GM12878 (cell line): ENCODE data around the gene VEPH1. TPM values are rescaled to one million over a fixed set of nuclear protein-coding genes. Genes with fewer than 3 reads are reported as not detected.
"Not testable (repeated sequence)": the region's sequence is repeated elsewhere in the genome, so short reads cannot be mapped to it uniquely, and the experiment has no call there.

Experiments
- ATAC-seq: fragments of 200-7000 bp; cut with Tn5 transposase; 3 replicates; pipeline ENCODE4 v1.9.1; 2020; ENCODE audit warnings: mild to moderate bottlenecking, moderate library complexity
- BruUV-seq: library from RNA; stranded (reverse); fragments of 400-500 nt; replicated peaks from 2 replicates; lab custom pipeline; 2021; lab: Mats Ljungman, UMichigan
- CTCF ChIA-PET: fragments of 300-600 bp; sonication (Branson Sonifier 250); formaldehyde crosslinking; extraction: SDS; loops from one replicate; lab custom pipeline; 2021; ENCODE audit warnings: inconsistent platforms; lab: Yijun Ruan, JAX
- POLR2A ChIA-PET: fragments of 350-600 bp; formaldehyde crosslinking; extraction: SDS; loops from one replicate; lab custom pipeline; 2021; ENCODE audit warnings: inconsistent platforms; lab: Charles Lee
- RAD21 ChIA-PET: fragments of 300-600 bp; sonication (Branson Sonifier 250); formaldehyde crosslinking; loops from one replicate; lab custom pipeline; 2023; ENCODE audit warnings: antibody characterized with exemption; ENCODE audit not compliant: unreplicated experiment; lab: Charles Lee
- SMC1A ChIA-PET: fragments of 300-600 bp; sonication (Branson Sonifier 250); formaldehyde crosslinking; loops from one replicate; lab custom pipeline; 2023; ENCODE audit not compliant: unreplicated experiment, uncharacterized antibody; lab: Charles Lee
- DNase-seq: peaks from one replicate; pipeline ENCODE4 v3.0.0-alpha.2; 2011; ENCODE audit warnings: low read depth, low spot score
- FAIRE-seq: peaks from 3 replicates; lab custom pipeline; 2011; peaks lifted over from hg19 to GRCh38; lab: Jason Lieb, UNC
- H2AFZ ChIP-seq: 2 replicates; pipeline ENCODE4 v1.6.0; 2011; ENCODE audit warnings: low read depth, low read length, control low read depth; ENCODE audit not compliant: control insufficient read depth
- H3K27ac ChIP-seq: 2 replicates; pipeline ENCODE4 v1.5.1; 2011; ENCODE audit warnings: control low read depth; ENCODE audit not compliant: control insufficient read depth, insufficient read depth
- H3K27me3 ChIP-seq, 2 experiments: replicated peaks in 1 of 2; 2 replicates each; pipeline versions ENCODE4 v1.6.0 to v1.6.1; 2011; ENCODE audit warnings: low read length in 1 of 2; ENCODE audit not compliant: control insufficient read depth in 2 of 2, insufficient read depth in 2 of 2
- H3K36me3 ChIP-seq, 2 experiments: 2 replicates each; pipeline ENCODE4 v1.5.1; 2011; ENCODE audit warnings: low read length in 1 of 2; ENCODE audit not compliant: control insufficient read depth in 2 of 2, insufficient read depth in 2 of 2
- H3K4me1 ChIP-seq: 2 replicates; pipeline ENCODE4 v1.6.1; 2011; ENCODE audit warnings: mild to moderate bottlenecking, low read length, moderate library complexity, mixed read lengths; ENCODE audit not compliant: control insufficient read depth, insufficient read depth
- H3K4me2 ChIP-seq: 2 replicates; pipeline ENCODE4 v1.6.0; 2011; ENCODE audit warnings: control low read depth; ENCODE audit not compliant: control insufficient read depth, insufficient read depth
- H3K4me3 ChIP-seq: fragments of 200-600 bp; sonication (generic); 2 replicates; pipeline ENCODE4 v1.5.1; 2016
- H3K79me2 ChIP-seq: 2 replicates; pipeline ENCODE4 v1.6.0; 2011; ENCODE audit warnings: low read length; ENCODE audit not compliant: control insufficient read depth, insufficient read depth
- H3K9ac ChIP-seq: 2 replicates; pipeline ENCODE4 v1.8.0; 2011; ENCODE audit warnings: low read length, control low read depth, mixed read lengths; ENCODE audit not compliant: control insufficient read depth, insufficient read depth
- H3K9me3 ChIP-seq: replicated peaks from 3 replicates; pipeline ENCODE4 v1.5.1; 2011; ENCODE audit warnings: mild to moderate bottlenecking, low read length; ENCODE audit not compliant: control insufficient read depth, insufficient read depth
- H4K20me1 ChIP-seq: 2 replicates; pipeline ENCODE4 v1.6.0; 2011; ENCODE audit not compliant: control insufficient read depth, insufficient read depth
- CTCF ChIP-seq, 3 experiments: IDR thresholded peaks in 2 of 3; conservative IDR thresholded peaks in 1 of 3; 2 replicates each; pipeline ENCODE4 v1.5.1; 2011; ENCODE audit warnings: low read depth in 3 of 3, low read length in 3 of 3, mild to moderate bottlenecking in 3 of 3, control low read depth in 2 of 3, moderate library complexity in 2 of 3, inconsistent platforms in 1 of 3, mixed read lengths in 1 of 3; ENCODE audit not compliant: control insufficient read depth in 2 of 3, insufficient read depth in 1 of 3; ENCODE audit errors: extremely low read depth in 1 of 3
- FOXK2 ChIP-seq: fragments of 450-650 bp; IDR thresholded peaks from 2 replicates; pipeline ENCODE4 v1.6.1; 2017; ENCODE audit warnings: mild to moderate bottlenecking, moderate library complexity
- RFX5 ChIP-seq: IDR thresholded peaks from 2 replicates; pipeline ENCODE4 v1.6.1; 2011; ENCODE audit warnings: low read depth, low read length, improper control_type of control experiment
- WGBS: methylation state at CpG from one replicate; pipeline ENCODE4 v1.1.6; 2016; ENCODE audit warnings: low lambda C conversion rate; ENCODE audit not compliant: insufficient replicate concordance, insufficient coverage; ENCODE audit errors: missing lambda C conversion rate; 5-methylcytosine and 5-hydroxymethylcytosine counted together
- in situ Hi-C: fragments of 300-500 bp; cut with MboI; formaldehyde crosslinking; loops from 9 replicates; pipeline ENCODE4 v1.14.3; 2018; ENCODE audit warnings: mixed read lengths
- intact Hi-C: fragments of 100-400 bp; cut with micrococcal nuclease; formaldehyde crosslinking; loops from one replicate; pipeline ENCODE4 v1.14.2; 2022; ENCODE audit not compliant: unreplicated experiment
- polyA plus RNA-seq, 11 experiments: library from polyadenylated mRNA; depleted of rRNA in 4 of 11; unstranded in 6 of 11; stranded (reverse) in 5 of 11; fragments of >200 nt; fragmentation: Nextera tagmentation in 4 of 11; fragmentation: Illumina TruSeq in 1 of 11; extraction: Ambion mirVana in 4 of 11; extraction: Trizol in 1 of 11; gene quantifications; 1 replicate in 1 of 11; 2 replicates in 10 of 11; pipeline versions ENCODE4 v1.2.1 to v1.2.3, GENCODE V29; 2011 to 2016; ENCODE audit warnings: inconsistent platforms in 2 of 11, missing spikeins in 2 of 11, low read depth in 1 of 11
- total RNA-seq, 4 experiments: library from RNA; depleted of rRNA in 3 of 4; stranded (reverse); fragments of >200 nt in 3 of 4; fragmentation: Illumina TruSeq in 1 of 4; extraction: Trizol in 1 of 4; gene quantifications; 2 replicates each; pipeline versions ENCODE4 v1.2.1 to v1.2.3, GENCODE V29; 2013 to 2021

VEPH1 gene
- total and polyA plus RNA-seq, 10 of the 15 experiments (the other 5 are each of a cell fraction or from before 2014, with no cell fraction given), result 0.04 to 0.26 (median 0.17) TPM; not detected in 7

- DNase-seq, H3K9ac ChIP-seq, H3K36me3 ChIP-seq, ATAC-seq, H3K79me2 ChIP-seq, H2AFZ ChIP-seq, H4K20me1 ChIP-seq, BruUV-seq, SMC1A ChIA-PET, in situ Hi-C loops, H3K4me3 ChIP-seq, H3K9me3 ChIP-seq, FAIRE-seq, H3K4me1 ChIP-seq, H3K4me2 ChIP-seq, POLR2A ChIA-PET, RAD21 ChIA-PET, CTCF ChIA-PET, H3K27me3 ChIP-seq, H3K27ac ChIP-seq, intact Hi-C loops: not testable (repeated sequence)
- WGBS, result 7% methylated on average over 3 of the region's 3 CpGs
These were observed 154.7 kb downstream of the VEPH1 start for GRCh38 chr3:157348304-157349075.

- no TSS peak for BruUV-seq
- TF ChIP-seq RFX5 (no peak), FOXK2 (no peak), CTCF (IDR thresholded peaks at IDR 0.05 in 2 of 3, conservative IDR thresholded peaks at IDR 0.05 in 1 of 3; ENCODE audit: control insufficient read depth in 2 of 3, extremely low read depth in 1 of 3, insufficient read depth in 1 of 3, low read depth in 3 of 3, low read length in 3 of 3) (peak in 2 of 3 experiments; percentile 21; a peak in 2 of 6 replicates)
- CTCF ChIA-PET, result no interaction called here
- H3K9me3 ChIP-seq, result no peaks in the 10 kb centered on the region
- H3K36me3 ChIP-seq, result no peaks in the 10 kb centered on the region
- no peaks in the 10 kb centered on the region for H4K20me1 ChIP-seq
- H3K27ac ChIP-seq, result no peak overlapping the region
- no peaks in the 10 kb centered on the region for H3K79me2 ChIP-seq
- no peak overlapping the region for H2AFZ ChIP-seq
- SMC1A ChIA-PET, result no interaction called here
- H3K4me3 ChIP-seq, result no peak overlapping the region
- DNase-seq, result no peak
- no peak for FAIRE-seq
- no peaks in the 10 kb centered on the region for H3K4me1 ChIP-seq
- RAD21 ChIA-PET, result no interaction called here
- H3K4me2 ChIP-seq, result no peak overlapping the region
- H3K9ac ChIP-seq, result no peak overlapping the region
- intact Hi-C loops, result no loop called here
- no peak for ATAC-seq
- WGBS, result 60% methylated on average over 12 of the region's 12 CpGs
- in situ Hi-C loops, result no loop called here
- POLR2A ChIA-PET, result no interaction called here
- no peaks in the 10 kb centered on the region; a peak in 1 of 4 replicates for H3K27me3 ChIP-seq
These were observed 155.5 kb downstream of the VEPH1 start for GRCh38 chr3:157347577-157348303.
